OCI-LY3 (cell line): ENCODE data around the gene APOF.
"Not testable (repeated sequence)": the region's sequence is repeated elsewhere in the genome, so short reads cannot be mapped to it uniquely, and the experiment has no call there.

Experiments
- EZH2phosphoT487 ChIP-seq: fragments of 200-600 bp; shearing (Covaris generic); IDR thresholded peaks from 2 replicates; pipeline ENCODE4 v1.6.1; 2018; ENCODE audit warnings: antibody characterized with exemption, mixed run types, low read depth
- TF ChIP-seq, protein P1 (sequence below): fragments of 200-600, 300-600 bp; sonication (generic); IDR thresholded peaks from 2 replicates; pipeline ENCODE4 v1.5.1; 2014; ENCODE audit warnings: antibody characterized with exemption, low read length, low read depth

DNA sequence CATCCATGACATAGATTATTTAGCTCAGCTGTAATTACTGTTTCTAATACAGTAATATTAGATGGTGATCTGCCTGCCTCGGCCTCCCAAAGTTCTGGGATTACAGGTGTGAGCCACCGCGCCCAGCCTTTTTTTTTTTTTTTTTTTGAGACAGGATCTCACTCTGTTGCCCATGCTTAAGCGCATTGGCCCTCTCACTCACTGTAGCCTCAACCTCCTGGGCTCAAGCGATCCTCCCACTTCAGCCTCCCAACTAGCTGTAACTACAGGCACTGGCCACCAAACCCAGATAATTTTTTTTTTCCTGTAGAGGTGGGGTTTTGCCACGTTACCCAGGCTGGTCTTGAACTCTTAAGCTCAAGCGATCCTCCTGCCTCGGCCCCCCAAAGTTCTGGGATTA lies 27.1 kb downstream of the APOF start:
- TF ChIP-seq, protein P1, sequence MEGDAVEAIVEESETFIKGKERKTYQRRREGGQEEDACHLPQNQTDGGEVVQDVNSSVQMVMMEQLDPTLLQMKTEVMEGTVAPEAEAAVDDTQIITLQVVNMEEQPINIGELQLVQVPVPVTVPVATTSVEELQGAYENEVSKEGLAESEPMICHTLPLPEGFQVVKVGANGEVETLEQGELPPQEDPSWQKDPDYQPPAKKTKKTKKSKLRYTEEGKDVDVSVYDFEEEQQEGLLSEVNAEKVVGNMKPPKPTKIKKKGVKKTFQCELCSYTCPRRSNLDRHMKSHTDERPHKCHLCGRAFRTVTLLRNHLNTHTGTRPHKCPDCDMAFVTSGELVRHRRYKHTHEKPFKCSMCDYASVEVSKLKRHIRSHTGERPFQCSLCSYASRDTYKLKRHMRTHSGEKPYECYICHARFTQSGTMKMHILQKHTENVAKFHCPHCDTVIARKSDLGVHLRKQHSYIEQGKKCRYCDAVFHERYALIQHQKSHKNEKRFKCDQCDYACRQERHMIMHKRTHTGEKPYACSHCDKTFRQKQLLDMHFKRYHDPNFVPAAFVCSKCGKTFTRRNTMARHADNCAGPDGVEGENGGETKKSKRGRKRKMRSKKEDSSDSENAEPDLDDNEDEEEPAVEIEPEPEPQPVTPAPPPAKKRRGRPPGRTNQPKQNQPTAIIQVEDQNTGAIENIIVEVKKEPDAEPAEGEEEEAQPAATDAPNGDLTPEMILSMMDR, result not testable (repeated sequence)
- not testable (repeated sequence) for TF ChIP-seq EZH2phosphoT487
